Measurements from ENCODE around the gene CIB4.

The CIB4 gene

DNA sequence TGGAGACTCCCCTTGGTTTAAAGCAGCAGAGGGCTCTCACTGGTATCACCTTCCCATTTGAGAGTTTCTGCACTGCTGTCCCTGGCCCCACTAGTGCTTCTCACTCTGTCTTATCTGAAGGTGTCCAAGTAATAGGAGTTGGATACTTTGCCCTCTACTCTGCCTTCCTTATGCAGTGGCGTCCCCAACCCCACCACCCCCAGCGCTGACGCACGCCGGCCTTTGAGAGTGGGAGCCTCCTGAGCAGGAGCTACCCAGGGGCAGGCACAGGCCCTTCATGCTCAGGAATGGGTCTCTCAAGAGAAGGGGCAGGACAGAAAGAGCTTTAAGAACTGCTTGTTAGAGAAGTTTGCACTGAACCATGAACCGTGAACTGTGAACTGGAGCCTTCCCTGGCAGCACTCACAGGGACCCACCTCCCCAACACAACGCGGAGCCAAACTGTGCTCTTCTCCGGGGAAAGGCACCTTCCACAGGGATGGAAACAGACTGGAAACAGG lies 3.3 kb downstream of the CIB4 start:
- H3K27me3 ChIP-seq (ENCODE audit: insufficient read depth, low read depth, severe bottlenecking), result no peaks in the 10 kb centered on the region

DNA sequence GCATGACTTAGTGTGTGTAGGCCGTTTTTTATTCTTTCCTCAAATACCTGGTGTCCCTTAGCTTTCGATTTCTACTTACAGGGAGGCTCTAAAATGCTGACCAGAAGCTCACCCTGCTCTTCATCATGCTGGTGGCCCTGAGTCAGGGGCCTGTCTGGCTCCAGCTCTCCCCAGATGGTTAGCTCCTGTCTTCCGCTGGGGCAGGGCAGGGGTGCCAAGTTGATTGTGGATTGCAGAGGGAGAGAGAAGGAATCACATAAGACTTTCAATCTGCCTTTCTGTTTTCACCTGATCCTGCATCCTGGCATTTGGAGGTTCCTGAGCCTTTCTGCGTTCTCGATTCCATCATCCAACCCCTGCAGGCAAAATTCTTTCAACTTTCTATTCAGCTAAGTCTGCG lies 4.2 kb downstream of the CIB4 start:
- H3K27ac ChIP-seq, result no peak overlapping the region
- H3K36me3 ChIP-seq, result no peaks in the 10 kb centered on the region
- DNase-seq, result no peak
- TF ChIP-seq, protein P1, sequence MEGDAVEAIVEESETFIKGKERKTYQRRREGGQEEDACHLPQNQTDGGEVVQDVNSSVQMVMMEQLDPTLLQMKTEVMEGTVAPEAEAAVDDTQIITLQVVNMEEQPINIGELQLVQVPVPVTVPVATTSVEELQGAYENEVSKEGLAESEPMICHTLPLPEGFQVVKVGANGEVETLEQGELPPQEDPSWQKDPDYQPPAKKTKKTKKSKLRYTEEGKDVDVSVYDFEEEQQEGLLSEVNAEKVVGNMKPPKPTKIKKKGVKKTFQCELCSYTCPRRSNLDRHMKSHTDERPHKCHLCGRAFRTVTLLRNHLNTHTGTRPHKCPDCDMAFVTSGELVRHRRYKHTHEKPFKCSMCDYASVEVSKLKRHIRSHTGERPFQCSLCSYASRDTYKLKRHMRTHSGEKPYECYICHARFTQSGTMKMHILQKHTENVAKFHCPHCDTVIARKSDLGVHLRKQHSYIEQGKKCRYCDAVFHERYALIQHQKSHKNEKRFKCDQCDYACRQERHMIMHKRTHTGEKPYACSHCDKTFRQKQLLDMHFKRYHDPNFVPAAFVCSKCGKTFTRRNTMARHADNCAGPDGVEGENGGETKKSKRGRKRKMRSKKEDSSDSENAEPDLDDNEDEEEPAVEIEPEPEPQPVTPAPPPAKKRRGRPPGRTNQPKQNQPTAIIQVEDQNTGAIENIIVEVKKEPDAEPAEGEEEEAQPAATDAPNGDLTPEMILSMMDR (IDR thresholded peaks at IDR 0.05; ENCODE audit: low read depth, low read length), result no peak
- no peaks in the 10 kb centered on the region for H3K27me3 ChIP-seq (ENCODE audit: insufficient read depth, low read depth, severe bottlenecking)
- H3K9me3 ChIP-seq (ENCODE audit: severe bottlenecking), result no peaks in the 10 kb centered on the region
- no peak overlapping the region for H3K4me3 ChIP-seq (ENCODE audit: low read depth, low read length)

More for the DNA sequence above, 3.3 kb downstream of the CIB4 start:
- H3K9me3 ChIP-seq (ENCODE audit: severe bottlenecking), result no peaks in the 10 kb centered on the region
- H3K27ac ChIP-seq, result no peak overlapping the region
- H3K36me3 ChIP-seq, result no peaks in the 10 kb centered on the region
- TF ChIP-seq, protein P1 (IDR thresholded peaks at IDR 0.05; ENCODE audit: low read depth, low read length), result no peak
- no peak for DNase-seq
- H3K4me3 ChIP-seq (ENCODE audit: low read depth, low read length), result no peak overlapping the region

DNA sequence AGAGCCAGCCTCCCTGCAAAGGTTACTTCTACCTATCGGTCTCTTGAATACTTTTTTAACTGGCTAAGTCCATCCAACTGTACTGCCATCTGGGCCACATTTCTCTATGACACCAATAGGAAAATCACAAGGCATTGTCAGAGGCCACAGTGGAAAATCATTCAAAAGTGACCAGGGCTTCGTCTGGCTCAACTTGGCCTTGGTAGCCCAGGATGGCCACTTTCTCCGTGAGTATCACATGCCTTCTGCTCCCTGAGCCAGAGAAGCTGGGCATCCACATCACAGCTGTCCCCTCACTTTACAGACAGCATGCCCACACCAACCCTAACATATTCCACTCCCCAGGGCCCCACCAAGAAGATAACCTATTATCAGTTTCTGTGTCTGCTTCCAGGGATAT lies 5.8 kb downstream of the CIB4 start:
- H3K27ac ChIP-seq, result no peak overlapping the region; the same call in 1 of the 2 replicates
- H3K4me3 ChIP-seq (ENCODE audit: low read depth, low read length), result no peak overlapping the region
- no peaks in the 10 kb centered on the region for H3K9me3 ChIP-seq (ENCODE audit: severe bottlenecking)
- TF ChIP-seq, protein P1 (IDR thresholded peaks at IDR 0.05; ENCODE audit: low read depth, low read length), result no peak
- no peaks in the 10 kb centered on the region for H3K36me3 ChIP-seq
- H3K27me3 ChIP-seq (ENCODE audit: insufficient read depth, low read depth, severe bottlenecking), result no peaks in the 10 kb centered on the region
- no peak for DNase-seq

DNA sequence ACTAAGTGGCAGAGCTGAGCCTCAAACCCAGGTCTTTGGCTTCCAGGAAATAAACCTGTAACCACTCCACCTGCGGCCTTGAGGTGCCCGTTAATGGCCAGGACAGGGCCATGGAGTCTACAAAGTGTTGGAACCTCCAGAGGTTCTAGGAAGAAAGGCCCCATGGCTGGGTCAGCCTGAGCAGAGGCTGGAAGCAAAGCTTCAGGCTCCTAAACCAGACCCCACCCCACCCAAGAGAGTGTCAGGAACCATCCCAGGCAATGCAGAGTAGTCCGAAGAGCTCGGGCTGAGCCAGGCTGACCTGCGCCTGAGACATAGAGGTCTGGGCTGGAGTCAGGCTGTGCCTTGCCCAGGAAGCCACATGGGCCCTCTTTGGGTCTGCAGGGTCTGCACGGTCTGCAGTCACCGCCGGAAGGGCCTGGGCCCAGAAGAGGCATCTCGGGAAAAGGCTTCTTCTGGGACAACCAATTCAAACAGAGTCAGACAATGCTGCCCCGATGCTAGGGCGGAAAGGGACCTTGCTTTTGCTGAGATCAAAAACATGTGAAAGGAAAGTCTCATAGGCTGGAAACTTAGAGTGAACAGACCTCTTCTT lies 6.4 kb downstream of the CIB4 start:
- Histone ChIP-seq H3K36me3 (no peaks in the 10 kb centered on the region), H3K9me3 (ENCODE audit: severe bottlenecking) (no peaks in the 10 kb centered on the region), H3K27ac (no peak overlapping the region; the same call in 1 of the 2 replicates), H3K27me3 (ENCODE audit: insufficient read depth, low read depth, severe bottlenecking) (no peaks in the 10 kb centered on the region), H3K4me3 (ENCODE audit: low read depth, low read length) (no peak overlapping the region)
- DNase-seq, result no peak
- TF ChIP-seq, protein P1 (IDR thresholded peaks at IDR 0.05; ENCODE audit: low read depth, low read length), result no peak

DNA sequence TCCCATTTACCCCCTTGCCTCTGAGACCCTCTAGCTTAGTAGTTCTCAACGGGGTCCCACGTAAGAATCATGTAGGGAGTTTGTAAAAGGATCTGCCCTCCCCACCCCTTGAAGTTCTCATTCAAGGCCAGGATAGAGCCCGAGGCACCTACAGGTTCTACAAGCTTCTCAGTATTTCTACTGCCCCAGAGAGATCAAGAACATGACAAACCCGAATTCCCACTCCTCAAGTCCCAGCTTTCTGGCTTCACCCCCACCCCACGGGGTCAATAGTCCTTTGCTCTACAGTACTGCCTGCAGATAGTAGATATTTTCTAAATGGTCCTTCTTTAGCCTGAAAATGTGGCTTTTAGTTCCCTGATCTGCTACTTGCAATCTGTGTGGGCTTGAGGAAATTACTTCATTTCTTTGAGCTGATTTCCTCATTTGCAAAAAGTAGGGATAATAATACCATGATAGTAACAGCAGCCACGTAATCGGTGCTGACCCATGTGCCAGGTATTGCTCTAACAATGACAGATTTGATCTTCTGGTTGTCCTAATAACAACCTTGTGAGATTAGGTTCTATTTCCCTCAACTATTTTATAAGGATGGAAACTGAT lies 7.1 kb downstream of the CIB4 start:
- TF ChIP-seq, protein P1 (IDR thresholded peaks at IDR 0.05; ENCODE audit: low read depth, low read length), result no peak
- no peak overlapping the region for H3K4me3 ChIP-seq (ENCODE audit: low read depth, low read length)
- H3K27ac ChIP-seq, result no peak overlapping the region
- H3K27me3 ChIP-seq (ENCODE audit: insufficient read depth, low read depth, severe bottlenecking), result no peaks in the 10 kb centered on the region
- DNase-seq, result no peak
- H3K36me3 ChIP-seq, result no peaks in the 10 kb centered on the region
- no peaks in the 10 kb centered on the region for H3K9me3 ChIP-seq (ENCODE audit: severe bottlenecking)

Measured in WERI-Rb-1 (cell line).